Measurements from ENCODE around the gene TNS3.
A peak's percentile ranks its signal among the peaks of the same experiment; 100 is the strongest.
"Not testable (repeated sequence)": the region's sequence is repeated elsewhere in the genome, so short reads cannot be mapped to it uniquely, and the experiment has no call there.

TNS3 gene

DNA sequence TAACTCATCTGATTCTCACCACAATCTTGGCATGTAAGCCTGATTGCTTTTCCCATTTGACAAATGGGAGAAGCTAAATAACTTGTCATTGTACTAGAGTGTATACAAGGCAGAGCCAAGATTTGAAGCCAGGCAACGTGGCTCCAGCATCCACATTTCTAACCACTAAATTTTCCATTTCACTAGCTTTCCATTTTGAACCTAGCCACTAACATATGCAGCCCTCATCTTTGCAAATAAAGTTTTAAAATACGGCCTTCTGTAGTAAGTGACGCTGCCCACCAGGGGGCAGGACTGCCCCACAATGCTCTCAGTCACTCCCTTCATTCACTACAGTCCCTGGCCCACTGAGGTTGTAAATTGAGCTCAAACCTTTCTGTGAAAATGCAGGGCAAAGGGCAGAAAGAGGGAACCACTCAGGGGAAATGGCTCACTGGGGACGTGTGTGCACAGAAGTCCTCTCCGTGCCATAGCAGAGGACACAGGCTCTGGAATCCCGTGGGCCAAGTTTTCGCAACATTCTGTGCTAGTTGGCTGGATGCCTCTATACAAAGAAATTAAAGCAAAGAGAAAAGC is 315.7 kb downstream of the TNS3 start:
- TF ChIP-seq, protein P1, sequence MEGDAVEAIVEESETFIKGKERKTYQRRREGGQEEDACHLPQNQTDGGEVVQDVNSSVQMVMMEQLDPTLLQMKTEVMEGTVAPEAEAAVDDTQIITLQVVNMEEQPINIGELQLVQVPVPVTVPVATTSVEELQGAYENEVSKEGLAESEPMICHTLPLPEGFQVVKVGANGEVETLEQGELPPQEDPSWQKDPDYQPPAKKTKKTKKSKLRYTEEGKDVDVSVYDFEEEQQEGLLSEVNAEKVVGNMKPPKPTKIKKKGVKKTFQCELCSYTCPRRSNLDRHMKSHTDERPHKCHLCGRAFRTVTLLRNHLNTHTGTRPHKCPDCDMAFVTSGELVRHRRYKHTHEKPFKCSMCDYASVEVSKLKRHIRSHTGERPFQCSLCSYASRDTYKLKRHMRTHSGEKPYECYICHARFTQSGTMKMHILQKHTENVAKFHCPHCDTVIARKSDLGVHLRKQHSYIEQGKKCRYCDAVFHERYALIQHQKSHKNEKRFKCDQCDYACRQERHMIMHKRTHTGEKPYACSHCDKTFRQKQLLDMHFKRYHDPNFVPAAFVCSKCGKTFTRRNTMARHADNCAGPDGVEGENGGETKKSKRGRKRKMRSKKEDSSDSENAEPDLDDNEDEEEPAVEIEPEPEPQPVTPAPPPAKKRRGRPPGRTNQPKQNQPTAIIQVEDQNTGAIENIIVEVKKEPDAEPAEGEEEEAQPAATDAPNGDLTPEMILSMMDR (IDR thresholded peaks at IDR 0.05; ENCODE audit: extremely low read depth, insufficient read depth, missing control alignments): peak; percentile 90
- DNase-seq (ENCODE audit: low spot score): peak; percentile 65
- in situ Hi-C loops (cut with MboI; ENCODE audit: low pct_unique_long_range_greater_than_20kb, low sequenced_read_pairs, unreplicated experiment): loop anchor here (10.0 kb wide), 1 partner anchor 559 kb away; no protein-coding TSS in a partner anchor

DNA sequence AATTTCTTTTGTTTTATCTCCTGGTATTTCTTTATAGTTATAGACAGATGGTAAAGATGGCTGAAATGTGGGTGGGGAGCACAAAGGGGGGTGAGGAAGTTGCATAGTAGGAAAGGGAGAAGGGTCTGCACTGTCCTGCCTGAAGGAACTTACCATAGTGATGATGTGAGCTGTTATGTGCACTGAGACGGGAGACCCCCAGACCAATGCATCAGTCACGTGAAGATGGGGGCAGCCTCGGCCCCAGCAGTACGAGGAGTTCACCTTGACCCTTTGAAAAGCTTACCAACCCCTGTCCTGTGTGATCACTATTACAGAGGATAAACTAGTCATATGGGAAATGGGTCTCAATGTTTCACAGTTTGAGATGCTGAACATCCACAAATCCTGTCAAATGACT is 316.3 kb downstream of the TNS3 start:
- DNase-seq (ENCODE audit: low spot score): no peak
- in situ Hi-C loops (cut with MboI; ENCODE audit: low pct_unique_long_range_greater_than_20kb, low sequenced_read_pairs, unreplicated experiment): loop anchor here (10.0 kb wide), 1 partner anchor 559 kb away; no protein-coding TSS in a partner anchor
- TF ChIP-seq, protein P1 (IDR thresholded peaks at IDR 0.05; ENCODE audit: extremely low read depth, insufficient read depth, missing control alignments): no peak

DNA sequence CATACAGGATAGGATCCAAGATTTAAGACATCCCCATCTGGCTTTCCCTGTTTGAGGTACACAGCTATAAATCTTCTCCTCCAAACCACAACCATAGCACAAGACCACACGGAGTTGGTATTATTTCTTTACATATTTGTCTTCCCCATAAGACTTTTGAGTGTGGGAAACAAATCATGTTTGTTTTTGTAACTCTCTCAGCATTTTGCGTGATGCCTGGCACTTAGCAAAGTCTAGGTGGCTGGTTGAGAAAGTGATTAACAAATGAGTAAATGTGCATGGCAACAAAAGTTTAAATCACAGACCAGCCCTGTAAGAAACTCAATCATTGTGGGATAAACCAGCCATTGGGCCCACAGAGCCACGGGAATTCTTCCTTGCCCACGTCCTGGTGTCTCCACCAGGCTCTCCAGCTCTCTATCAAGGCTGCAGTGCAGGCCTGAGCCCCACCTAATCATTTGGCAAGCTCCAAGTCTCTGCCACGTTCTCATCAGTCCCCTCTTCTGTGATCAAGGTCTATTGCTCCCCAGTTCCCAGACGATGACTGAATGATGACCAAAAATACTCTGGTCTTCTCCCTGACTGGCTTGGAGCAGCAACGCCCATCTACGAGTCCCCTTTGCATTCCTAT is 317.8 kb downstream of the TNS3 start:
- no peak for DNase-seq (ENCODE audit: low spot score)
- in situ Hi-C loops (cut with MboI; ENCODE audit: low pct_unique_long_range_greater_than_20kb, low sequenced_read_pairs, unreplicated experiment): loop anchor here (10.0 kb wide), 1 partner anchor 561 kb away; no protein-coding TSS in a partner anchor
- TF ChIP-seq, protein P1 (IDR thresholded peaks at IDR 0.05; ENCODE audit: extremely low read depth, insufficient read depth, missing control alignments): no peak

DNA sequence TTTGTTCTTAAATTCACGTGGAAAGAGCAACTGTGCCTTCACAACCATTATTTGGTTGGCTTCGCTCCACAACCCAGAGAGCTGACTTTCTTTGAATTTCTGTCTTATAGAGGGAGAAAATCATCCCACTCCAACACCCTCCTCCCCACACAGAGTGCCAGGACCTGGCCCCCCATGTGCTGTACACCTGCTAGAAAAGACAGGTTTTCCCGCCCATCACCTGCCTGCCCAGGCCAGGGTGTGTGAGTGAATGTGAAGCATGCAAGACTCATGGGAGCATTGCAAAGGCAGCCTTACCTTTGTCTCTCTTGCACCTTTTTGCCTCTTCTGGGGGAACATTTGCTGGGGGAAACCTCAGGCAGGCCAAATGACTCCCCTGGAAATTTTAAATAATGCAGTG is 319.0 kb downstream of the TNS3 start:
- no peak for DNase-seq (ENCODE audit: low spot score)
- in situ Hi-C loops (cut with MboI; ENCODE audit: low pct_unique_long_range_greater_than_20kb, low sequenced_read_pairs, unreplicated experiment): loop anchor here (10.0 kb wide), 1 partner anchor 562 kb away; no protein-coding TSS in a partner anchor
- TF ChIP-seq, protein P1 (IDR thresholded peaks at IDR 0.05; ENCODE audit: extremely low read depth, insufficient read depth, missing control alignments): no peak

DNA sequence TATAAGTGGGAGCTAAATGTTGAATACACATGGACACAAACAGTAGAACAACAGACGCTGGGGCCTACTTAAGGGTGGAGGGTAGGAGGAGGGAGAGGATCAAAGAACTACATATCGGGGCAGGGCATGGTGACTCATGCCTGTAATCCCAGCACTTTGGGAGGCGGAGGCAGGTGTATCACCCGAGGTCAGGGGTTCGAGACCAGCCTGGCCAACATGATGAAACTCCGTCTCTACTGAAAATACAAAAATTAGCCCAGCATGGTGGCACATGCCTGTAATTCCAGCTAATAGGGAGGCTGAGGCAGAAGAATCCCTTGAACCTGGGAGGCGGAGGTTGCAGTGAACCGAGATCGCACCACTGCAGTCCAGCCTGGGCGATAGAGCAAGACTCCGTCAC is 319.8 kb downstream of the TNS3 start:
- DNase-seq (ENCODE audit: low spot score): not testable (repeated sequence)
- in situ Hi-C loops (cut with MboI; ENCODE audit: low pct_unique_long_range_greater_than_20kb, low sequenced_read_pairs, unreplicated experiment): loop anchor here (10.0 kb wide), 1 partner anchor 563 kb away; no protein-coding TSS in a partner anchor

GRCh38 chr7:47260270-47260669 is 321.6 kb downstream of the TNS3 start:
- DNase-seq (ENCODE audit: low spot score): no peak
- in situ Hi-C loops (cut with MboI; ENCODE audit: low pct_unique_long_range_greater_than_20kb, low sequenced_read_pairs, unreplicated experiment): loop anchor here (10.0 kb wide), 1 partner anchor 565 kb away; no protein-coding TSS in a partner anchor
- TF ChIP-seq, protein P1 (IDR thresholded peaks at IDR 0.05; ENCODE audit: extremely low read depth, insufficient read depth, missing control alignments): no peak

- no peak for DNase-seq (ENCODE audit: low spot score)
- TF ChIP-seq, protein P1 (IDR thresholded peaks at IDR 0.05; ENCODE audit: extremely low read depth, insufficient read depth, missing control alignments): no peak
- in situ Hi-C loops (cut with MboI; ENCODE audit: low pct_unique_long_range_greater_than_20kb, low sequenced_read_pairs, unreplicated experiment): loop anchor here (10.0 kb wide), 1 partner anchor 565 kb away; no protein-coding TSS in a partner anchor
Observed at GRCh38 chr7:47259682-47260081, 322.2 kb downstream of the TNS3 start.
